ENCODE data around the gene RTKN2.

GRCh38 chr10:62297857-62298256 is 29.2 kb upstream of the RTKN2 start:
- TF ChIP-seq POLR2A (IDR thresholded peaks at IDR 0.05) (no peak), CTCF (IDR thresholded peaks at IDR 0.05) (no peak)

Measured in Peyer's patch (tissue), 4 donors.